Mesothelial cell of epicardium (in vitro differentiated cells): ENCODE results near the gene UTP15. TPM values are rescaled to one million over a fixed set of nuclear protein-coding genes. Genes with fewer than 3 reads are reported as not detected.

ENCODE experiments used
- DNase-seq, 2 experiments: peaks; one replicate each; pipeline ENCODE4 v3.0.0; 2021; ENCODE audit warnings: low spot score in 2 of 2; ENCODE audit not compliant: unreplicated experiment in 2 of 2
- H3K27ac Mint-ChIP-seq: 2 replicates; pipeline ENCODE4 v1.8.0; 2021; ENCODE audit warnings: mixed read lengths
- H3K27me3 Mint-ChIP-seq: 2 replicates; pipeline ENCODE4 v1.8.0; 2021; ENCODE audit warnings: low read depth, mixed read lengths
- H3K36me3 Mint-ChIP-seq: 2 replicates; pipeline ENCODE4 v1.8.0; 2021; ENCODE audit warnings: mixed read lengths
- H3K4me1 Mint-ChIP-seq: 2 replicates; pipeline ENCODE4 v1.8.0; 2021; ENCODE audit warnings: mixed read lengths
- H3K4me3 Mint-ChIP-seq: 2 replicates; pipeline ENCODE4 v1.8.0; 2021; ENCODE audit warnings: mild to moderate bottlenecking, moderate library complexity, mixed read lengths
- H3K9me3 Mint-ChIP-seq: 2 replicates; pipeline ENCODE4 v1.8.0; 2021; ENCODE audit warnings: mixed read lengths
- CTCF ChIP-seq: fragments of 200-600 bp; sonication (generic); IDR thresholded peaks from one replicate; pipeline ENCODE4 v1.5.0; 2021; ENCODE audit warnings: antibody characterized with exemption; ENCODE audit not compliant: unreplicated experiment
- total RNA-seq: library from RNA; stranded (reverse); gene quantifications from 3 replicates; pipeline ENCODE4 v1.2.1, GENCODE V29; 2021

UTP15 gene
- total RNA-seq, 1 donor from 2014 or later, result 29.7 TPM

DNA sequence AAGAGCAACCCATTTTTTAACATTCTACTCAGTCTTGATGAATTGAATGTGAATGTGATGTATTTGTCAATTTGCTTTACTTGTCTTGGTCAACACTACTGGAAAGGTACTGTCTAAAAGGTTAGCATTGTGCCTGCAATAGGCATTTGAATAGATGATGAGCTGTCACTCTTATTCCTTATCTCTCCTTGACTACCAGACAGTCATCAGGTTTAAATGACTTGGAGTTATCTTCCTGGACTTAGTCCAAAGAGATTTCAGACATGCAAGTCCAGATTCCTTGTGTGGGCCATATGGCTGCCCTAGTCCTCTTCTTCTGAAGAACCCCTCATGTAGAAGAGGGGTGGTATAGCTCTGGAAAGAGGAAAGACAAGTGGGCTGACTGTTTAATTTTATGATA lies 65.2 kb downstream of the UTP15 start:
- no peak for TF ChIP-seq CTCF
- H3K27ac Mint-ChIP-seq, result no peak overlapping the region
- no peak overlapping the region for H3K4me3 Mint-ChIP-seq
- peaks cover 93% of the 10 kb centered on the region for H3K27me3 Mint-ChIP-seq
- no peaks in the 10 kb centered on the region for H3K4me1 Mint-ChIP-seq
- H3K36me3 Mint-ChIP-seq, result no peaks in the 10 kb centered on the region
- DNase-seq, result no peak
- no peaks in the 10 kb centered on the region for H3K9me3 Mint-ChIP-seq

- Mint-ChIP-seq H3K4me3 (no peak overlapping the region), H3K27me3 (peaks cover 97% of the 10 kb centered on the region), H3K9me3 (no peaks in the 10 kb centered on the region), H3K4me1 (no peaks in the 10 kb centered on the region), H3K36me3 (no peaks in the 10 kb centered on the region), H3K27ac (no peak overlapping the region)
- no peak for TF ChIP-seq CTCF
- no peak for DNase-seq
Observed at GRCh38 chr5:73631500-73631899, 66.0 kb downstream of the UTP15 start.

Other genes with a start within 250 kb of the UTP15 start
- gene FOXD1, start 117.0 kb upstream of the UTP15 start, total RNA-seq, result 0.09 TPM in 1 of 3 replicates, not detected in the others
- 641 to 666 TPM (median 655 TPM) in 3 replicates for gene BTF3, start 67.3 kb upstream of the UTP15 start, total RNA-seq
- 28.9 to 35.5 TPM (median 34.0 TPM) in 3 replicates for gene ANKRA2, start 104 bp upstream of the UTP15 start, total RNA-seq
- 0.22 to 0.40 TPM (median 0.29 TPM) in 3 replicates for gene ARHGEF28, start 60.5 kb downstream of the UTP15 start, total RNA-seq